ENCODE results near the gene FCER1G.

- TF ChIP-seq EP300 (IDR thresholded peaks at IDR 0.05; ENCODE audit: borderline replicate concordance in 1 of 2, low read depth in 2 of 2, low read length in 2 of 2) (no peak), NRF1 (IDR thresholded peaks at IDR 0.05; ENCODE audit: low read depth, low read length) (no peak), CTCF (IDR thresholded peaks at IDR 0.05; ENCODE audit: control extremely low read depth in 1 of 3, insufficient read depth in 1 of 3, low read depth in 1 of 3, low read length in 3 of 3) (no peak), SRF (IDR thresholded peaks at IDR 0.05; ENCODE audit: low read depth, low read length) (no peak), TAF1 (IDR thresholded peaks at IDR 0.05; ENCODE audit: low read depth, low read length) (no peak), POLR2A (IDR thresholded peaks at IDR 0.05; ENCODE audit: control extremely low read depth in 1 of 2, low read depth in 2 of 2, low read length in 2 of 2) (no peak), NANOG (IDR thresholded peaks at IDR 0.05; ENCODE audit: insufficient read depth, low read depth, low read length, poor library complexity, severe bottlenecking) (no peak), MAX (IDR thresholded peaks at IDR 0.05) (no peak), RFX5 (IDR thresholded peaks at IDR 0.05; ENCODE audit: borderline replicate concordance, low read depth, low read length) (no peak), SIX5 (IDR thresholded peaks at IDR 0.05; ENCODE audit: low read depth, low read length) (no peak)
- TF ChIP-seq, protein P1, sequence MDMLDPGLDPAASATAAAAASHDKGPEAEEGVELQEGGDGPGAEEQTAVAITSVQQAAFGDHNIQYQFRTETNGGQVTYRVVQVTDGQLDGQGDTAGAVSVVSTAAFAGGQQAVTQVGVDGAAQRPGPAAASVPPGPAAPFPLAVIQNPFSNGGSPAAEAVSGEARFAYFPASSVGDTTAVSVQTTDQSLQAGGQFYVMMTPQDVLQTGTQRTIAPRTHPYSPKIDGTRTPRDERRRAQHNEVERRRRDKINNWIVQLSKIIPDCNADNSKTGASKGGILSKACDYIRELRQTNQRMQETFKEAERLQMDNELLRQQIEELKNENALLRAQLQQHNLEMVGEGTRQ (IDR thresholded peaks at IDR 0.05; ENCODE audit: low read length): no peak
Observed at GRCh38 chr1:161266202-161266601, 51.1 kb downstream of the FCER1G start.
